Prostate gland (tissue), 2 donors: Measurements from ENCODE around the gene TPT1.

ENCODE experiments used
- POLR2A ChIP-seq: fragments of 450-650 bp; IDR thresholded peaks from one replicate; pipeline ENCODE4 v1.6.1; 2016; ENCODE audit warnings: antibody characterized with exemption, mild to moderate bottlenecking
- TF ChIP-seq, protein P1 (sequence below), 4 experiments: fragments of 200-600 bp in 2 of 4; fragments of 450-650 bp in 2 of 4; sonication (generic) in 2 of 4; IDR thresholded peaks; 1 replicate in 3 of 4; 2 replicates in 1 of 4; pipeline ENCODE4 v1.5.1; 2016 to 2019; ENCODE audit warnings: antibody characterized with exemption in 4 of 4, mild to moderate bottlenecking in 2 of 4, moderate library complexity in 2 of 4

DNA sequence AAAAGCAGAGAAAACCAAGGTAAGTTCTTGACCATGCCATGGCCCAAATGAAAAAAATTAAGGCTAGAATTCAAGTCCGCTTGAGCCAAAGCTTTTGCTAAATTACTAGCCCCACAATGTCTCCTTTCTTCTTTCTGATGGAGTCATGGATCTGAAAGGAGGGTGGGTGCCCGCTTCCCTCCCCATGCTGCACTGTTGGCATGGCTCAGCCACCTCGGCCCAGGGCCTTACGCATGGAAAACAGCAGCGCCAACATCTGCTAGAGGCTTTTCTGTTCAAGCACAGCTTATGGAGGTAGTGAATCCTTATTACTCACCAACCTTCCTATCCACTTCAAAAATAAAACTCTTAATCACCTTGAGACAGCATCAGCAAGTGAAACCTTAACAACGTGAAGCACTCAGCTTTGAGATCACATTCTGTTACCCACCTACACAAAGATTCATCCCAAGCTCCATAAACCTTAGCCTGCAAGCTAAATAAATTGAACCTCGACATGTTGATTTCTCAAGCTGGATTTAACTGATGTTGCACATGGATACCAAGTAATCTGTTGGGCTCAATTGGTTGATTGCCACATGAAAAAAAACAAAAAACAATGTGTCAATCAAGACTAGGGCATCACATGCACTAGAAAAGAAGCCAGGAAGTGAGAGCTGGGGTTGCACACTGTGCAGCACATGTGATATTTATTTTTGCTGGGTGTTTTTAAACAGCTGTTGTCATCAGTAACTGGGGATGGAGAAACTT, 43.4 kb downstream of the TPT1 start:
- TF ChIP-seq, protein P1, sequence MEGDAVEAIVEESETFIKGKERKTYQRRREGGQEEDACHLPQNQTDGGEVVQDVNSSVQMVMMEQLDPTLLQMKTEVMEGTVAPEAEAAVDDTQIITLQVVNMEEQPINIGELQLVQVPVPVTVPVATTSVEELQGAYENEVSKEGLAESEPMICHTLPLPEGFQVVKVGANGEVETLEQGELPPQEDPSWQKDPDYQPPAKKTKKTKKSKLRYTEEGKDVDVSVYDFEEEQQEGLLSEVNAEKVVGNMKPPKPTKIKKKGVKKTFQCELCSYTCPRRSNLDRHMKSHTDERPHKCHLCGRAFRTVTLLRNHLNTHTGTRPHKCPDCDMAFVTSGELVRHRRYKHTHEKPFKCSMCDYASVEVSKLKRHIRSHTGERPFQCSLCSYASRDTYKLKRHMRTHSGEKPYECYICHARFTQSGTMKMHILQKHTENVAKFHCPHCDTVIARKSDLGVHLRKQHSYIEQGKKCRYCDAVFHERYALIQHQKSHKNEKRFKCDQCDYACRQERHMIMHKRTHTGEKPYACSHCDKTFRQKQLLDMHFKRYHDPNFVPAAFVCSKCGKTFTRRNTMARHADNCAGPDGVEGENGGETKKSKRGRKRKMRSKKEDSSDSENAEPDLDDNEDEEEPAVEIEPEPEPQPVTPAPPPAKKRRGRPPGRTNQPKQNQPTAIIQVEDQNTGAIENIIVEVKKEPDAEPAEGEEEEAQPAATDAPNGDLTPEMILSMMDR (IDR thresholded peaks at IDR 0.05) = no peak
- no peak for TF ChIP-seq POLR2A
